ENCODE measurements around the gene DPH2. TPM values are rescaled to one million over a fixed set of nuclear protein-coding genes. Genes with fewer than 3 reads are reported as not detected.

The DPH2 gene, protein sequence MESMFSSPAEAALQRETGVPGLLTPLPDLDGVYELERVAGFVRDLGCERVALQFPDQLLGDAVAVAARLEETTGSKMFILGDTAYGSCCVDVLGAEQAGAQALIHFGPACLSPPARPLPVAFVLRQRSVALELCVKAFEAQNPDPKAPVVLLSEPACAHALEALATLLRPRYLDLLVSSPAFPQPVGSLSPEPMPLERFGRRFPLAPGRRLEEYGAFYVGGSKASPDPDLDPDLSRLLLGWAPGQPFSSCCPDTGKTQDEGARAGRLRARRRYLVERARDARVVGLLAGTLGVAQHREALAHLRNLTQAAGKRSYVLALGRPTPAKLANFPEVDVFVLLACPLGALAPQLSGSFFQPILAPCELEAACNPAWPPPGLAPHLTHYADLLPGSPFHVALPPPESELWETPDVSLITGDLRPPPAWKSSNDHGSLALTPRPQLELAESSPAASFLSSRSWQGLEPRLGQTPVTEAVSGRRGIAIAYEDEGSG
- 21.5 and 22.8 TPM in 2 replicates for total RNA-seq

DNA sequence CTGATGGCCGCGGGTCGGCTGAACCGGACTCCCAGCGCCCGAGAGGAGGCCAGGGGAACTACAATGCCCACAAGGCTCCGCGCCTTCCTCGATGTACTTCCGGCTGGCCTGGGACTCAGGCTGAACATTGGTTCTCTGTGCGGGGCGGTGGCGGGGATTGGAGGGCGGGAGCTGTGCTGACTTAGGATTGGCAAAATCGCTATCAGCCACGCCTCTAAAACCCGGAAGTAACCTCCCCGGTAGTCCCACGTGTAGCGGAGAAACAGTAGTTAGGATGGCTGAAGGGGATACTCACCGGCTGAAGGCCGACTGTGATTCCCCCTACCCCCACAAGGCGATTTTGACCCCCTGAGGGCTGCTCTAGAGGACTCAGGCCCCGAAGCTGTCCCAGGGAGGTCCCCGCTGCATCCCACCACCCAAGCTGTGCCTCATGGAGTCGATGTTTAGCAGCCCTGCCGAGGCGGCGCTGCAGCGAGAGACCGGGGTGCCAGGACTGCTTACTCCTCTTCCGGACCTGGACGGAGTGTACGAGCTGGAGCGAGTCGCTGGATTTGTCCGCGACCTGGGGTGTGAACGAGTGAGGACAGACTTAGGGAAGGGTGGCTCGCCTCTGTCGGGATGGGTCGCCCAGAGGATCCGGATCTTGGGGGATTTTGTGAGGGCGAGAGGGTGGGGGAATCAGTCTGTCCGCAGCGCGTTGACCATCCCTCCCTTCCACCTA lies at the start of gene DPH2:
Gene DPH2 (plus strand): TSS at position 265 of the 721 bp plus-strand sequence. CDS start 166 bp downstream, at position 431.
- DNase-seq (ENCODE audit: low read depth): peak; percentile 95

DNA sequence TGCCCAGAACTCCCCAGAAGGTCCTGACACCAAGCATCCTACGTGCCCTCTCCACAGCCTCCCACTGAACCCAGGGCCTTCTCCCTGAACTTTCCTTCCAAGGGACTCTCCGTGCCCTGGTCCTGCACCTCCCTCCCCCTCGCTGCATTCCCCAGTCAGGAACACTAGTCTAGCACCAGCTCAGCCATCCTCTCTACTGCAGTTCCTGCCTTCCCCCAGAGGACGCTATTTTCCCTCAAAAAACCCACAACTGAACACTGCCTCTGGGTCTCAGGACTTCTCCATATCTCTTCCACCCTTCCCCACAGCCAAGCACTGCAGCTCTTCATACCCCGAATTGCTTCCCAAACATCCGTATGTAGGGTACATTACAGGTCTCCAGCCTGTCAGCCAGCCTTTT lies 48.8 kb upstream of the DPH2 start:
- no peak for DNase-seq (ENCODE audit: low read depth)

DNA sequence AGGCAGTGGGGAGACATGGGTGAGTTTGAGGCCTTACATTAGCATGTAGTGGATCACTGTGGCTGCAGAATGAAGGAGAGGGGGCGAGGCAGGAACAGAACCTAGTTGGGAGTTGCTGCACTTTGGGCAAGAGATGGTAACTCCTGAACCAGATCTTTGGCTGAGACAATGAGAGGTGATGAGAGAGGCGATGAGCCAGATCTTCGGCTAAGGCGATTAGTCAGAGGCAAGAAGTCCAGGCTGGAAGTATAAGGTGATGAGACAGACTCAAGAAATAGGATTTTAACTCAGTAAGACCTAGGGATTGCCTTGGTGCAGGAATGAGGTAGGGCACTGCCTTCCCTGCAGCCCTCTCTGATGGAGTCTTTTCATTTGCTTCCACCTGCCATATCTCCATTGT lies 45.3 kb upstream of the DPH2 start:
- peak; percentile 23 for DNase-seq (ENCODE audit: low read depth)

DNA sequence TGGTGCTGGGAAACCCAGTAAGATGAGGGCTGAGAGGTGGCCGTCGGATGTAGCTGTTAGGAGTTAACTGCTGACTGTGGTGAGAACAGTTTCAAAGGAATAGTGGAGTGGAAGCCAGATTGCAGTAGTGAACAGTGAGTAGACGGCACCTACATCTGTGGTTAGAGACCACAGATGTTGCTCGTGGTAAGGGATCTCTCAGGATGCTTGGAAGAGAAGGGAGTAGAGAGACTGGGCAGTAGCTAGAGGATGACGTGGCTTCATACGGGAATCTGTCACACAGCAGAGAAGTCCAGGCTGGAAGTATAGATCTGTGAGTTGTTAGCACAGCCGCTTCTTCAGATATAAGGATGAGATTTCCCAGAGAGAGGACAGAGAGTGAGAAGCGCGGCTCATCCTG lies 44.0 kb upstream of the DPH2 start:
- DNase-seq (ENCODE audit: low read depth): no peak

DNA sequence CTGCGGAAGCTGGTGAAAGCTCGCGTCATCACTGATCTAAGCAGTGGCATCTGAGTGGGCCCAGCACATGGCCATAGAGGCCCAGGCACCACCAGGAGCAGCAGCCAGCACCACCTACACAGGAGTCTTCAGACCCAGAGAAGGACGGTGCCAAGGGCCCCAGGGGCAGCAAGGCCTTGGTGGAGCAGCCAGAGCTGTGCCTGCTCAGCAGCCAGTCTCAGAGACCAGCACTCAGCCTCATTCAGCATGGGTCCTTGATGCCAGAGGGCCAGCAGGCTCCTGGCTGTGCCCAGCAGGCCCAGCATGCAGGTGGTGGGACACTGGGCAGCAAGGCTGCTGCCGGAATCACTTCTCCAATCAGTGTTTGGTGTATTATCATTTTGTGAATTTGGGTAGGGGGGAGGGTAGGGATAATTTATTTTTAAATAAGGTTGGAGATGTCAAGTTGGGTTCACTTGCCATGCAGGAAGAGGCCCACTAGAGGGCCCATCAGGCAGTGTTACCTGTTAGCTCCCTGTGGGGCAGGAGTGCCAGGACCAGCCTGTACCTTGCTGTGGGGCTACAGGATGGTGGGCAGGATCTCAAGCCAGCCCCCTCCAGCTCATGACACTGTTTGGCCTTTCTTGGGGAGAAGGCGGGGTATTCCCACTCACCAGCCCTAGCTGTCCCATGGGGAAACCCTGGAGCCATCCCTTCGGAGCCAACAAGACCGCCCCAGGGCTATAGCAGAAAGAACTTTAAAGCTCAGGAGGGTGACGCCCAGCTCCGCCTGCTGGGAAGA lies 39.5 kb upstream of the DPH2 start:
- DNase-seq (ENCODE audit: low read depth): no peak

DNA sequence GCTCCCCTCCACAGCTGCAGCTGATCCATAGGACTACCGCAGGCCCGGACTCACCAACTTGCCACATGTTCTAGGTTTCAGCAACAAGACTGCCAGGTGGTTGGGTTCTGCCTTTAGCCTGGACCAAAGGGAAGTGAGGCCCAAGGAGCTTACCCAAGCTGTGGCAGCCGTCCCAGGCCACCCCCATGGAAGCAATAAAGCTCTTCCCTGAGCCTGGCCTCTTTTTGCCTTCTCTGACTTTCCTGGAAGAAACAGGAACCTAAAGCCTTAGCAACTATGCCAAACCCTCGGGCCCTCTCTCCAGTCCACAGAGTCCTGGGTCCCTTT lies 38.9 kb upstream of the DPH2 start:
- DNase-seq (ENCODE audit: low read depth): no peak

DNA sequence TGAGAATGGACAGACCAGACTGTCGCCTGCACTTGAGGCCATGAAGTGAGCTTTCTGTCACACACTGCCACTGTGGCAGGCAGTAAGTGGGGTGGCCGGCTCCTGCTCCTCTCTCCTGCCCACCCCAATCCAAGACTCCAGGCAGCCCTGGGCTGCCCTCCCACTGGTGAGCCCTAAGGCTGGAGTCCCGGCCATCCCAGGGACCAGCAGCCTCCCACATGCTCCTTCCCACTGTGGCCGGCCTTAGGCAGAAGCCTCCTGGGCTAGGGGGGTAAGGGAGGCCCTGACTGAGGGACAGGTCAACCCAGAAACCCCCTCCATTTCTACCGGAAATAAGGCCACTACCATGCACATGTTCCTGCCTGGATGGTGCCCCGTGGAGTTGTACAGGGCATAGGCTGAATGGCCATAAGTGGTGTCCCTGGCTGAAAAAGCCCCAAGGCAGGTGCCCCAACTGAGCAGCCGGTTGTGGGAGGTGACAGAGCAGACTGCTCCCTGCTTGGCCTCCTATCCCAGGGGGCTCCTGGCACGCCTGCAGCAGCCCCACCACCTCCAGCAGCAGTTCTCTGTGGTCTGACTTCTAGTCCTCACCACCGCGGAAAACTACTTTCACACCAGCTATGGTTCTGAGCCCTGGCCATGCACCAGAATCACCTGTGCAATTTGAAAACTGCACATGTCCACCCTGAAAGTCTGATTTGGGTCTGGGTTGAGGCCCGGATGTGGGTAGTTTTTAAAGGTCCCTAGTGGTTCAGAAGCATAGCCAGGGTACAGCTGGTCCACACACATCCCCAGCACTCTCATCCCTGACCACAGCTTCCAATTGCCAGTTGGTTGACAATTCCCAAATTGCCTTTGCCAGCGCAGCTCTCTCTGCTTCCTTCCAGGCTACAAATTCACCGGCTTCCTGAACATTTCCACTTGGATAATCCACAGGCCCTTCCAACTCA lies 37.8 kb upstream of the DPH2 start:
- no peak for DNase-seq (ENCODE audit: low read depth)

DNA sequence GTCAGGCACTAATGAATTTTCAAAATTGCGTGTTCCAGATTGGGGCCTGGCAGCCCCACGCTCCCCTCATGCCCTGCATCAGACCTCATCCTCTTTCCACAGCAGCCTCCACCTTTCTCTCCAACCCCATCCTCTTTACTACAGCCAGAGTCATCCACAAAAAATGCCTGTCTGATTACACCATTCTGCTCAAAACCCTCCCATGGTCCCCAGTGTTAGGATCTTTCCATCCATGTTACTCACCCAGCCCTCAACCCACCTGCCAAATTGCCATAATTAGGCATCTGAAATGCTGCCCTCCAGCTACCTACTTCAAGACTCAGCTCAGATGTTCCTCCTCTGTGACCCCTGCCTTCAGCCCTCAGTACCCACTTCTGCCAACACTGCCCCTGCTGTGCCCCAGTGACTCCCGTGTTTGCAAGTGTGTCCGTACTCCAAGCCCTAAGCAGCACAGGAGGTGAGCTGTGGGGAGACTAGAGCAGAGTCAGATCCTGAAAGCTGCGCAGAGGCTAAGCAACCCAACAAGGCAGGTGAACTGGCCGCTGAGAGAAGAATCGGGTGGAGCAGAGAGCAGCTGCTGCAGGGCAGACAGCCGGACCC lies 36.9 kb upstream of the DPH2 start:
- peak; percentile 26 for DNase-seq (ENCODE audit: low read depth)

DNA sequence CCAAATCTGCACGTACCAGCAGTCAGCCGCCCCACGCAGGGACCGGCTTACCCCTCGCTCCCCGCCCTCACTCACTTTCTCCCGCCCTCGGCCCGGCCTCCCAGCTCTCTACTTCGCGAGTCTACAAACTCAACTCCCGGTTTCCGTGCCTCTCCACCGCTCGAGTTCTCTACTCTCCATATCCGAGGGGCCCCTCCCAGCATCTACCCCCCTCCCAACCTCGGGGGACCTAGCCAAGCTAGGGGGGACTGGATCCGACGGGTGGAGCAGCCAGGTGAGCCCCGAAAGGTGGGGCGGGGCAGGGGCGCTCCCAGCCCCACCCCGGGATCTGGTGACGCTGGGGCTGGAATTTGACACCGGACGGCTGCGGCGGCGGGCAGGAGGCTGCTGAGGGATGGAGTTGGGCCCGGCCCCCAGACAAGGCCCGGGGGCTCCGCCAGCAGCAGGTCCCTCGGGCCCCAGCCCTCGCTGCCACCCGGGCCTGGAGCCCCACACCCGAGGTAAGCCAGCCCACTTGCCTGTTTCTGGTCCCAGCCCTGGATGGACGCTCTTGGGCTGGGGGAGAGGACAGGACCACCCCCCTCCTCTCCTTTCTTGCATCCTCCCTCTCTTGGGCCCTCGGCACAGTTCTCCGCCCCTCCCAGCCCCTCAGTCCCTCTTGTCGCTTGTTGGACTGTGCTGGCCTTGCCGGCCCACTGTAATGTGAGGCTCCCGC lies 36.3 kb upstream of the DPH2 start, which contains the start of gene ARTN:
Gene ARTN (plus strand): TSS at position 416 of the 715 bp plus-strand sequence. CDS start 1,856 bp downstream, outside the sequence.
- DNase-seq (ENCODE audit: low read depth): no peak

DNA sequence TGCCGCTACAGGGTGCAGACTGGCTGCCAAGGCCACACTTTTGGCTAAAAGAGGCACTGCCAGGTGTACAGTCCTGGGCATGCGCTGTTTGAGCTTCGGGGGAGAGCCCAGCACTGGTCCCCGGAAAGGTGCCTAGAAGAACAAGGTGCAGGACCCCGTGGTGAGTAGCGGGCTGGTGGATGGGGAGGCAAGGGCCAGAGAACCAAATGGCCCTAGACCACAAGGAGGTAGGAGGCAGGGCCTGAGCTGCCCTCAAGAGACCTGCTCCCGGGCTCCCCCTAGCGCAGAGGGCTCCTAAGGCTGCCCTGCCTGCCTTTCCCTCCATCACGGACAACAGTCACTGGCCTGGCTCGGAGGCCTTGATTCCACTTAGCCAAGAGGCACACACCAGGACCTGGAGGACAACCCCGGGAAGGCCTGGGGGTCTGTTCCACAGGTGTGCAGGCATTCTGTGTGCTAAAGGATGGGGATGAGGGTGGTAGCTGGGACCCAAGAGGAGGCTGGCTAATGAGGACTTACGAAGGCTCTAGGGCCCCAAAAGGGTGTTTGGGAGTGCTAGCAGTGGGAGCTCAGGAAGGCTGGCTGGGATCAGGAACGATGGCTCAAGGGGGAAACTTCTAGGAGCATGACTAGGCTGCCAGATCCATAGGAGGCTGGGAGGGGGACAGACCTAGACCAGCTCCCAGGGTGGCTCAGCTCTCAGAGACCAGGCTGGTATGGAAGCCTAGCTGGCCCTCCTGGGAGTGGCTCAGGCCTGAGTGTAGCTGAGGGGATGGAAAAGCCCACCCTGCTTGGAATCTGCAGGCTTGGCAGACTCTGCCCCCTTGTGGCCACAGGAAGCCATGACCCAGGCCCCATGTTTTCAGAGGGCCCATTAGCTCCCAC lies 35.5 kb upstream of the DPH2 start:
- DNase-seq (ENCODE audit: low read depth): peak; percentile 30

DNA sequence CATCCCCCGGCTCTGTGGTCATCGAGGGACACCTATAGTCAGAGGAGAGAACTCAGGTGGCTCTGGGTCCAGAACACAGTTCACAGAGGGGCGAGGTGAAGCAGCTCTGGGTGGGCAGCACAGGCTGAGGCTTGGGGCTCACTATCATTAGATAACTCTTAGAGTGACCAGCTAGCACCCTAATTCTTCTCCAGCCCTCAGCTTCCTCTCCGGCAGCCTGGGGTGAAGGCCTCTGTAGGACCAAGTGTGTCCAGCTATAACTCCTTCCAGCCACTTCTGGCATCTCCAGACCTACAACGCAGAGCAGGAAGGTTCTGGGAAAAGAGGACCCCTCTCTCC lies 34.9 kb upstream of the DPH2 start:
- no peak for DNase-seq (ENCODE audit: low read depth)

DNA sequence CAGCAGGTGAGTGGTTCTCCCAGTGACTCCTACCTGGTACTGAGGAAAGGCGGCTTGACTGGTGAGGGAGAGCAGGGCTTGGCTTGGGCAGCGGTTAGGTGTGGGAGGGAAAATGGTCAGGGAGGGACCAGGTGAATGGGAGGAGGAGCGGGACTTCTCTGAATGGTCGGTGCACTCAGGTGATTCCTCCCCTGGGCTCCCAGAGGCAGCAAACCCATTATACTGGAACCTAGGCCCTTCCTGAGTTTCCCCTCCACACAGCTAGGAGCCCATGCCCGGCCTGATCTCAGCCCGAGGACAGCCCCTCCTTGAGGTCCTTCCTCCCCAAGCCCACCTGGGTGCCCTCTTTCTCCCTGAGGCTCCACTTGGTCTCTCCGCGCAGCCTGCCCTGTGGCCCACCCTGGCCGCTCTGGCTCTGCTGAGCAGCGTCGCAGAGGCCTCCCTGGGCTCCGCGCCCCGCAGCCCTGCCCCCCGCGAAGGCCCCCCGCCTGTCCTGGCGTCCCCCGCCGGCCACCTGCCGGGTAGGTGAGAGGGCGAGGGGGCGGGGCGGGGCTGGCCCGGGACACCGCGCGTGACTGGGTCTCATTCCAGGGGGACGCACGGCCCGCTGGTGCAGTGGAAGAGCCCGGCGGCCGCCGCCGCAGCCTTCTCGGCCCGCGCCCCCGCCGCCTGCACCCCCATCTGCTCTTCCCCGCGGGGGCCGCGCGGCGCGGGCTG lies 33.9 kb upstream of the DPH2 start:
- DNase-seq (ENCODE audit: low read depth): peak; percentile 18

DNA sequence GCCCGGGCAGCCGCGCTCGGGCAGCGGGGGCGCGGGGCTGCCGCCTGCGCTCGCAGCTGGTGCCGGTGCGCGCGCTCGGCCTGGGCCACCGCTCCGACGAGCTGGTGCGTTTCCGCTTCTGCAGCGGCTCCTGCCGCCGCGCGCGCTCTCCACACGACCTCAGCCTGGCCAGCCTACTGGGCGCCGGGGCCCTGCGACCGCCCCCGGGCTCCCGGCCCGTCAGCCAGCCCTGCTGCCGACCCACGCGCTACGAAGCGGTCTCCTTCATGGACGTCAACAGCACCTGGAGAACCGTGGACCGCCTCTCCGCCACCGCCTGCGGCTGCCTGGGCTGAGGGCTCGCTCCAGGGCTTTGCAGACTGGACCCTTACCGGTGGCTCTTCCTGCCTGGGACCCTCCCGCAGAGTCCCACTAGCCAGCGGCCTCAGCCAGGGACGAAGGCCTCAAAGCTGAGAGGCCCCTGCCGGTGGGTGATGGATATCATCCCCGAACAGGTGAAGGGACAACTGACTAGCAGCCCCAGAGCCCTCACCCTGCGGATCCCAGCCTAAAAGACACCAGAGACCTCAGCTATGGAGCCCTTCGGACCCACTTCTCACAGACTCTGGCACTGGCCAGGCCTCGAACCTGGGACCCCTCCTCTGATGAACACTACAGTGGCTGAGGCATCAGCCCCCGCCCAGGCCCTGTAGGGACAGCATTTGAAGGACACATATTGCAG lies 33.2 kb upstream of the DPH2 start:
- no peak for DNase-seq (ENCODE audit: low read depth)

DNA sequence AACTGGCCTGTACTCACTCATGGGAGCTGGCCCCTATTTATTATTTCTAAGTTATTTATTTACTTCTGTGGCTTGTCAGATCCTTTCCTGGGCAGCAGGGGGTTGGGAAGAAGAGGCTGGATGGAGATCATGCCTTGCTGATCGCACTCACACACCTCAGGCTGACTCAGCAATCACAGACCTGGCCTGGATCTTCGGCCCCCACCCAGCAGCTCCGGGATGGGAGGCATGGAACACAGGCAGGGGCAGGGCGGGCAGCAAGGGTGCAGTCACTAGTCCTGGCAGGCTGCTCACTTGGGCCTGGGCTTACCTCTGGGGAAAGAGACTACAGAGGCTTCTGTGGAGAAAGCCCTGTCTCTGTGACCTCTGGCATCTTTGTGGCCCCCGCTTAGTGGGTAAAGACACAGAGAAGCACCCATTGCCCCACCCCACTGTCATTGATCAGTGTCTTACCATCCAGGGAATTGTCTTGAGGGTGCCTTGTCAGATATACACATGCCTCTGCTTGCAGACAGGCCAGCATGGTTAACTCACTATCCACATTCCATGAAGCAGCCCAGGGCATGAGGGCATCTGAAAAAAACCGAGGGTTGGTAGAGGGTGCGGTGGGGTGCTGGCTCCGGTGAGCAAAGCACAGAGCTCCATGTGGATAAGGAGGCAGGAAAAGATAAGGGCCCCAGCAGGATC lies 32.5 kb upstream of the DPH2 start:
- peak; percentile 92 for DNase-seq (ENCODE audit: low read depth)

DNA sequence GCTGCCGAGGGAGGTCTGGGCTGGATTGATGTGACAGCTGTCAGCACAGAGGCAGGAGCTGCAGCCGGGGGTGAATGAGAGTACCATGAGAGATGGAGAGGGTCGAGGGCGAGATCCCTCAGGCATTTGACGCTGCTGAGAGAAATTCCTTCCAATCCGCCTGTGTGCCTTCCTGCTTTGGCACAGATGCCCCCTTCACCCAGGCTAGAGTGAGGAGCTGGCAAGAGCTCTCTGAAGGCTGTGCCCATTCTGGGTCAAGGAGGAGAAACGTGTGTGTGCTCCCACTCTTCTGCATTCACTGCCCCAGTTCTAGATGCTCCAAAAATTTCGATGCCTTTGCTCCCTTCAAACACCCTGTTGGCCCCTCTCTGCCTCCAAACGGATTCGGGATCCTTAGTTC lies 31.4 kb upstream of the DPH2 start:
- DNase-seq (ENCODE audit: low read depth): no peak

DNA sequence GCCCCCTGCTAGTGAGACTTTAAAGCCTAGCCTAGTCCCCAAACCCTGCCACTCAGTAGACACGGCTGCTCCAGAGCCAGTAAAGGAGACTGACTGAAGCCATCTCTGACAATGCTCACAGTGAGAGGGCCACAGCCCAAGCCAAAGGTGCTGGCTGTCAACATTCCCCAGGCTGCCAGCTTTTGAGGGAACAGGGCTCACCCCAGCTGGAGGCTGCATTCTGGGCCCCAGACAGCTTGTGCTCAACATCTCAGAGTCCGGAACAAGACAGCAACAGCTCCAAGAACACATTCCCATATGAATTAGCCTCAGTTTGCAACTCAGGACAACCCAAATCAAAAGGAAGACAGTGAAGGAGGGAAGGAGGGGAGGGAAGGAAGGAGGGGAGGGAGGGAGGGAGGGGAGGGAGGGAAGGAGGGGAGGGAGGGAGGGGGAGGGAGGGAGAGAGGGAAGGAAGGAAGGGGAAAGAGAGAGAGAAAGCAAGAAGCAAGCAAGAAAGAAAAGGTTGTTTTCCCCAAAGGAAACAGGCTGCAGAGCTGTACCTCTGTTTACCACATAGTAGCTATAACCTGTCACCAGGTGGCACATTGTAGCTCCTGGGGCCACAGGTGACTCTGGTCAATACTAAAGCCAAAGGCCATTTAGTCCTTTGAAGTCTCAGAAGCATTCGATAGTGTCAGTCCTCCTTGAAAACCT lies 30.8 kb upstream of the DPH2 start:
- no peak for DNase-seq (ENCODE audit: low read depth)

DNA sequence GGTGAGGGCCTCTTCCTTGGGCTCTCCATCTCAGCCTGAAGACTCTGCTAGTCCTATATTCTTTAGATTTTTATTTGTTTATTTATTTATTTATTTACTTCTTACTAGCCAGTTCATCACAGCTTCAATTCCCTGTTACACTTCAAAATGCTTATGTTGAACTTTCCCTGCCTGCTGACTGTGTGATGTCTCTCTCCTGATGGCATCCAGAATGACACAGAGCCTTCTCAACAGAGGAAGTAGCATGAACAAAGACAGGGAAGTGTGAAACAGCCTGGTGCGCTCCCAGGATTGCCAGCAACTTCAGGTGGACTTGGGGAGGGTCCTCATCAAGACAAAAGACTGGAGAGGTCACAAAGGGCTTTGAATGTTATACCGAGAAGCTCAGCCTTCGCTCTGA lies 27.4 kb upstream of the DPH2 start:
- no peak for DNase-seq (ENCODE audit: low read depth)

Data from renal cortical epithelial cell (primary cell).